VCaP (cell line): Measurements from ENCODE around the gene TSPAN4.

Source experiments
- H3K27ac ChIP-seq: fragments of 450-650 bp; 2 replicates; pipeline ENCODE4 v1.5.1; 2017
- TF ChIP-seq, protein P1 (sequence below): fragments of 450-650 bp; conservative IDR thresholded peaks from 2 replicates; pipeline ENCODE4 v1.5.1; 2017; ENCODE audit warnings: mild to moderate bottlenecking, moderate library complexity

Gene TSPAN4

GRCh38 chr11:884578-885070, 42.0 kb downstream of the TSPAN4 start:
- TF ChIP-seq, protein P1, sequence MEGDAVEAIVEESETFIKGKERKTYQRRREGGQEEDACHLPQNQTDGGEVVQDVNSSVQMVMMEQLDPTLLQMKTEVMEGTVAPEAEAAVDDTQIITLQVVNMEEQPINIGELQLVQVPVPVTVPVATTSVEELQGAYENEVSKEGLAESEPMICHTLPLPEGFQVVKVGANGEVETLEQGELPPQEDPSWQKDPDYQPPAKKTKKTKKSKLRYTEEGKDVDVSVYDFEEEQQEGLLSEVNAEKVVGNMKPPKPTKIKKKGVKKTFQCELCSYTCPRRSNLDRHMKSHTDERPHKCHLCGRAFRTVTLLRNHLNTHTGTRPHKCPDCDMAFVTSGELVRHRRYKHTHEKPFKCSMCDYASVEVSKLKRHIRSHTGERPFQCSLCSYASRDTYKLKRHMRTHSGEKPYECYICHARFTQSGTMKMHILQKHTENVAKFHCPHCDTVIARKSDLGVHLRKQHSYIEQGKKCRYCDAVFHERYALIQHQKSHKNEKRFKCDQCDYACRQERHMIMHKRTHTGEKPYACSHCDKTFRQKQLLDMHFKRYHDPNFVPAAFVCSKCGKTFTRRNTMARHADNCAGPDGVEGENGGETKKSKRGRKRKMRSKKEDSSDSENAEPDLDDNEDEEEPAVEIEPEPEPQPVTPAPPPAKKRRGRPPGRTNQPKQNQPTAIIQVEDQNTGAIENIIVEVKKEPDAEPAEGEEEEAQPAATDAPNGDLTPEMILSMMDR: no peak
- no peak overlapping the region for H3K27ac ChIP-seq

DNA sequence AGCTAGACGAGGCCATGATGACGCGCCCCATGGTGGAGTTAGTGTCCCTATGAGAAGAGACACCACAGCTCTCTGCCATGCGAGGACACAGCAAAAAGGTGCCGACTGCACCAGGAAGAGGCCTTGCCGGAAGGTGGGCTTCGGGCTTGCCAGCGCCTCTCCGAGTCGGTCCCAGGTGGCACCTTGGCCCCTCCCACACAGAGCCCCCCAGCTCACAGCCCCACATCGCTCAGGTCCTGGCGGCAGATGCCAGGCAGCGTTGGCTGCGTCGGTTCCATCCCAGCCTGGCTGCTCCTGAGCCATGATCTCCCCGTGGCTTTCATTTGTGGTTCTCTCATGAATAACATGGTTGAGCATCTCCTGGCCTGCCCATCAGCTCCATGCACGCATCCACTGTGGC, 43.9 kb downstream of the TSPAN4 start:
- no peak overlapping the region for H3K27ac ChIP-seq
- TF ChIP-seq, protein P1: no peak

DNA sequence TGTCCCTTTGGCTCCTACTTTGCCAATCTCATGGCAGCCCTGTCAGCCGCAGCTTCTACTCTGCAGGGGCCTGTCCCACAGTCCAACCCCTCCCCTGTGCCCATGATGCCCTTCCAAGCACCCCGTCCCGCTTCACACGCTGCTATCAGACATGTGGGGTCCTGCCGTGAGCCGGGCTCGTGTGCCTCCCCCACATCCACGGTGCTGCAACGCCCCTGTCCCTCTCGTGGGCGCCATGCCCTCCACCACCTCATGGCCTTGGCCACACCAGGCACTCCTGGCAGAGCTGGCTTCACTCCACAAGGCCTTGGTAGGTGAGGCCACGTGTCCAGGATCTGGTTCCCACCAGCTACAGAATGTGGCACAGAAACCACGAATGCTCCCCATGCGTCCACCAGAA, 44.9 kb downstream of the TSPAN4 start:
- H3K27ac ChIP-seq: no peak overlapping the region
- TF ChIP-seq, protein P1: no peak

GRCh38 chr11:888310-889212, 45.9 kb downstream of the TSPAN4 start:
- TF ChIP-seq, protein P1: no peak

DNA sequence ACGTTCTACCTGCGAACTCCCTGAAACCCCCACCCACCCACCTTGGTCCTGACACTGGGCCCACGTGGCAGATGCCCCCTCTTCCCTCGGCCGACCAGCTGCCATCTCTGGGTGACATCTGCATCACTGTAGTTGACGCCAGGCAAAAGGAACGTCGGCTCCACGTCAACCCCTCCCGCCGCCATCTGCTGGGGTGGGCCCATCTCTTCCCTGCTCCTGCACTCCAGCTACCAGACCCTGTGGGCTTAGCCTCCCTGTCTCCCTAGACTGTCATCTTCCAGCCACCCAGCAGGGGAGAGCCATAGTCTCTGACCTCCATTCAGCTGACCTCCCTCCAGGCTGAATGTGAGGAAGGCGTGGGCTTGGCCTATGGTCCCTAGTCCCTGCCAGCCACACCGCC, 46.6 kb downstream of the TSPAN4 start:
- TF ChIP-seq, protein P1: no peak

More at GRCh38 chr11:888310-889212, 45.9 kb downstream of the TSPAN4 start:
- no peak overlapping the region for H3K27ac ChIP-seq

GRCh38 chr11:889687-890475, 47.2 kb downstream of the TSPAN4 start:
- TF ChIP-seq, protein P1: no peak
- no peak overlapping the region for H3K27ac ChIP-seq

More for the DNA sequence above, 46.6 kb downstream of the TSPAN4 start:
- H3K27ac ChIP-seq: no peak overlapping the region
